ENCODE results near the gene CST5.

GRCh38 chr20:23880417-23880816, 869 bp upstream of the CST5 start:
- TF ChIP-seq POLR2AphosphoS5 (IDR thresholded peaks at IDR 0.05; ENCODE audit: low read depth, low read length) = no peak
- TF ChIP-seq, protein P1, sequence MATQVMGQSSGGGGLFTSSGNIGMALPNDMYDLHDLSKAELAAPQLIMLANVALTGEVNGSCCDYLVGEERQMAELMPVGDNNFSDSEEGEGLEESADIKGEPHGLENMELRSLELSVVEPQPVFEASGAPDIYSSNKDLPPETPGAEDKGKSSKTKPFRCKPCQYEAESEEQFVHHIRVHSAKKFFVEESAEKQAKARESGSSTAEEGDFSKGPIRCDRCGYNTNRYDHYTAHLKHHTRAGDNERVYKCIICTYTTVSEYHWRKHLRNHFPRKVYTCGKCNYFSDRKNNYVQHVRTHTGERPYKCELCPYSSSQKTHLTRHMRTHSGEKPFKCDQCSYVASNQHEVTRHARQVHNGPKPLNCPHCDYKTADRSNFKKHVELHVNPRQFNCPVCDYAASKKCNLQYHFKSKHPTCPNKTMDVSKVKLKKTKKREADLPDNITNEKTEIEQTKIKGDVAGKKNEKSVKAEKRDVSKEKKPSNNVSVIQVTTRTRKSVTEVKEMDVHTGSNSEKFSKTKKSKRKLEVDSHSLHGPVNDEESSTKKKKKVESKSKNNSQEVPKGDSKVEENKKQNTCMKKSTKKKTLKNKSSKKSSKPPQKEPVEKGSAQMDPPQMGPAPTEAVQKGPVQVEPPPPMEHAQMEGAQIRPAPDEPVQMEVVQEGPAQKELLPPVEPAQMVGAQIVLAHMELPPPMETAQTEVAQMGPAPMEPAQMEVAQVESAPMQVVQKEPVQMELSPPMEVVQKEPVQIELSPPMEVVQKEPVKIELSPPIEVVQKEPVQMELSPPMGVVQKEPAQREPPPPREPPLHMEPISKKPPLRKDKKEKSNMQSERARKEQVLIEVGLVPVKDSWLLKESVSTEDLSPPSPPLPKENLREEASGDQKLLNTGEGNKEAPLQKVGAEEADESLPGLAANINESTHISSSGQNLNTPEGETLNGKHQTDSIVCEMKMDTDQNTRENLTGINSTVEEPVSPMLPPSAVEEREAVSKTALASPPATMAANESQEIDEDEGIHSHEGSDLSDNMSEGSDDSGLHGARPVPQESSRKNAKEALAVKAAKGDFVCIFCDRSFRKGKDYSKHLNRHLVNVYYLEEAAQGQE (IDR thresholded peaks at IDR 0.05; ENCODE audit: insufficient read depth in 1 of 2, low read depth in 2 of 2, low read length in 2 of 2) = no peak

All from PFSK-1 (cell line).